A673 (cell line): ENCODE measurements around the gene ACAP2.
"Not testable (repeated sequence)": the region's sequence is repeated elsewhere in the genome, so short reads cannot be mapped to it uniquely, and the experiment has no call there.

ENCODE experiments used
- EZH2 ChIP-seq: fragments of 200-600 bp; sonication (generic); IDR thresholded peaks from 2 replicates; pipeline ENCODE4 v1.6.1; 2017; ENCODE audit warnings: borderline replicate concordance, low read depth, mild to moderate bottlenecking, mixed read lengths, antibody characterized with exemption, low read length; ENCODE audit not compliant: poor library complexity, severe bottlenecking
- TF ChIP-seq, protein P1 (sequence below): fragments of 300-800, 200-600 bp; sonication (generic); conservative IDR thresholded peaks from 2 replicates; pipeline ENCODE4 v1.5.1; 2017; ENCODE audit warnings: low read depth, mild to moderate bottlenecking, antibody characterized with exemption, low read length, moderate library complexity, mixed read lengths

DNA sequence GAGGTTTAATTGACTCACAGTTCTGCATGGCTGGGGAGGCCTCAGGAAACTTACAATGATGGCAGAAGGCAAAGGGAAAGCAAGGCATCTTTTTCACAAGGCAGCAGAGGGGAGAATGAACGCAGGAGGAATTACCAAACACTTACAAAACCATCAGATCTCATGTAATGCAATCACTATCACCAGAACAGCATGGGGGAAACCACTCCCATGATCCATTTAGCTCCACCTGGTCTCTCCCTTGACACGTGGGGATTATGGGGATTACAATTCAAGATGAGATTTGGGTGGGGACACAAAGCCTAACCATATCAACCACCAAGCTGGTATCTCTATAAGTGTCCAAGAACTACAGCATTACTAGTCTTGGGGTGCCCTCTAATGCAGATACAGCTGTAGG, 85.0 kb downstream of the ACAP2 start:
- TF ChIP-seq, protein P1, sequence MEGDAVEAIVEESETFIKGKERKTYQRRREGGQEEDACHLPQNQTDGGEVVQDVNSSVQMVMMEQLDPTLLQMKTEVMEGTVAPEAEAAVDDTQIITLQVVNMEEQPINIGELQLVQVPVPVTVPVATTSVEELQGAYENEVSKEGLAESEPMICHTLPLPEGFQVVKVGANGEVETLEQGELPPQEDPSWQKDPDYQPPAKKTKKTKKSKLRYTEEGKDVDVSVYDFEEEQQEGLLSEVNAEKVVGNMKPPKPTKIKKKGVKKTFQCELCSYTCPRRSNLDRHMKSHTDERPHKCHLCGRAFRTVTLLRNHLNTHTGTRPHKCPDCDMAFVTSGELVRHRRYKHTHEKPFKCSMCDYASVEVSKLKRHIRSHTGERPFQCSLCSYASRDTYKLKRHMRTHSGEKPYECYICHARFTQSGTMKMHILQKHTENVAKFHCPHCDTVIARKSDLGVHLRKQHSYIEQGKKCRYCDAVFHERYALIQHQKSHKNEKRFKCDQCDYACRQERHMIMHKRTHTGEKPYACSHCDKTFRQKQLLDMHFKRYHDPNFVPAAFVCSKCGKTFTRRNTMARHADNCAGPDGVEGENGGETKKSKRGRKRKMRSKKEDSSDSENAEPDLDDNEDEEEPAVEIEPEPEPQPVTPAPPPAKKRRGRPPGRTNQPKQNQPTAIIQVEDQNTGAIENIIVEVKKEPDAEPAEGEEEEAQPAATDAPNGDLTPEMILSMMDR = not testable (repeated sequence)
- not testable (repeated sequence) for TF ChIP-seq EZH2
